ENCODE results near the gene GLB1L.
"Not testable (repeated sequence)": the region's sequence is repeated elsewhere in the genome, so short reads cannot be mapped to it uniquely, and the experiment has no call there.

GLB1L gene

GRCh38 chr2:219205165-219205538 lies 40.1 kb downstream of the GLB1L start:
- no peak for DNase-seq

- no peak for DNase-seq
Measured at GRCh38 chr2:219204425-219205164, 40.6 kb downstream of the GLB1L start.

DNA sequence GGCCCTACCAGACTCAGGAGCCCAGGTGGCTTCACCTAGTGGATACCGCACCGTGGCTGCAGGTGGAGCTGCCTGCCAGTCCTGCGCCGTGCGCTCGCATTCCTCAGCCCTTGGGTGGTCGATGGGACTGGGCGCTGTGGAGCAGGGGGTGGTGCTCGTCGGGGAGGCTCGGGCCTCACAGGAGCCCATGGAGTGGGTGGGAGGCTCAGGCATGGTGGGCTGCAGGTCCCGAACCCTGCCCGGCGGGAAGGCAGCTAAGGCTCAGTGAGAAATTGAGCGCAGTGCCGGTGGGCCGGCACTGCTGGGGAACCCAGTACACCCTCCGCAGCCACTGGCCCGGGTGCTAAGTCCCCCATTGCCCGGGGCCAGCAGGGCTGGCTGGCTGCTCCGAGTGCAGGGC lies 43.9 kb downstream of the GLB1L start:
- DNase-seq = not testable (repeated sequence)

DNA sequence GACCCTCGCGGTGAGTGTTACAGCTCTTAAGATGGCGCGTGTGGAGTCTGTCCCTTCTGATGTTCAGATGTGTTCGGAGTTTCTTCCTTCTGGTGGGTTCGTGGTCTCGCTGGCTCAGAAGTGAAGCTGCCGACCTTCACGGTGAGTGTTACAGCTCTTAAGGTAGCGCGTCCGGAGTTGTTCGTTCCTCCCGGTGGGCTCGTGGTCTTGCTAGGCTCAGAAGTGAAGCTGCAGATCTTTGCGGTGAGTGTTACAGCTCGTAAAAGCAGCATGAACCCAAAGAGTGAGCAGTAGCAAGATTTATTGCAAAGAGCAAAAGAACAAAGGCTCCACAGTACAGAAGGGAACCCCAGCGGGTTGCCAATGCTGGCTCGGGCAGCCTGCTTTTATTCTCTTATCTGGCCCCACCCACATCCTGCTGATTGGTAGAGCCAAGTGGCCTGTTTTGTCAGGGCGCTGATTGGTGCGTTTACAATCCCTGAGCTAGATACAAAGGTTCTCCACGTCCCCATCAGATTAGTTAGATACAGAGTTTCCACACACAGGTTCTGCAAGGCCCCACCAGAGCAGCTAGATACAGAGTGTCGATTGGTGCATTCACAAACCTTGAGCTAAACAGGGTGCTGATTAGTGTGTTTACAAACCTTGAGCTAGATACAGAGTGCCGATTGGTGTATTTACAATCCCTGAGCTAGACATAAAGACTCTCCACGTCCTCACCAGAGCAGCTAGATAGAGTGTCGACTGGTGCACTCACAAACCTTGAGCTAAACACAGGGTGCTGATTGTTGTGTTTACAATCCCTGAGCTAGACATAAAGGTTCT lies 44.5 kb downstream of the GLB1L start:
- DNase-seq = not testable (repeated sequence)

GRCh38 chr2:219199470-219200211 lies 45.6 kb downstream of the GLB1L start:
- DNase-seq = no peak

DNA sequence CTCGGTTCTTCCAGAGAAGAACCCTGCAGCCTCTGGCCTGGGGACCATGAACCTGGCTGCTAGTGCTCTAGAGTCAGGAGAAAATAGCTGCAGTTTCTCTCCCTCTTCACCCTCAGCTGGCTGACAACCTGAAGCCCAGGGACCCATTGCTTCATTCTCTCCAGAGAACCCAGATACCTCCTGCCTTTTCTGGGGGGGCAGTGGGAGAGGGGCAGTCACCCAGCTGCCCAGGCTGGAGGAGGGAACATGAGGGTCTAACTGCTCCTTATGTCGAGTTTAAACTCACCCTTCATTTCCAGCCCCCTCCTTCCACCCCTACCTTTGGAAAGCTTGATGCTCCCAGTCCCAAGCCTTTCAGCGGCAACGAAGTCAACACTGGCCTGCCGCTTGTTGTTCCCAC lies 46.3 kb downstream of the GLB1L start:
- DNase-seq = no peak

- DNase-seq = no peak
Measured at GRCh38 chr2:219197388-219197787, 47.9 kb downstream of the GLB1L start.

DNA sequence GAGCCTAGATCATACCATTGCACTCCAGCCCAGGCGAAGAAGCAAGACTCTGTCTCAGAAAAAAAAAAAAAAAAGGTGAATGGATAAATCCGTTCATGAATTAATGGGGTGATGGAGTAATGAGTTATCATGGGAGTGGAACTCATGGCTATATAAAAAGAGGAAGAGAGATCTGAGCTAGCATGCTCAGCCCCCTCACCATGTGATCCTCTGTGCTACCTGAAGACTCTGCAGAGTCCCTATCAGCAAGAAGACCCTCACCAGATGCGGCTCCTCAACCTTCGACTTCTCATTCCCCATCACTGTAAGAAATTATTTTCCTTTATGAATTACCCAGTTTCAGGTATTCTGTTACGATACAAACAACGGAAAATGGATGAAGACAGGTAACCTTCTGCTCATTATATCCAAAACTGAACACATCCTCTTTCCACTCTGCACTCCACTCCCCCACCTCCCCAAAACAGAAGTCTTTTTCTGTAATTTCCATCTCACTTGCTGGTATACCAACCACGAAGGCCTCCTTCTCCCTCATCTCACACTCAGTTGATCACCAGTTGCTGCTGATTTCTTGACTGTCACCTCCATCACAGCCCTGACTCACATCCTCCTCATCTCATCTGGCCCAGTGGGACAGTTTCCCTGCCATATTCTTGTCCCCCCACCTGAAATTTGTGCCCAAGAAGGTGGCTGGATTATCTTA lies 58.3 kb downstream of the GLB1L start:
- no peak for DNase-seq

All from NCI-H1930 (cell line).